ENCODE results near the gene RERE. TPM values are rescaled to one million over a fixed set of nuclear protein-coding genes. Genes with fewer than 3 reads are reported as not detected.

Gene RERE
- total and polyA plus RNA-seq, 5 donors = 72.4 to 175 (median 161) TPM

- no peak overlapping the region for H3K4me3 ChIP-seq (ENCODE audit: low read length)
- no peak overlapping the region for H3K27ac ChIP-seq (ENCODE audit: low read length)
- DNase-seq (peak in 1 of 3 donors; percentile 60), ATAC-seq (no peak)
- H3K9me3 ChIP-seq (ENCODE audit: control insufficient read depth, low read length) = no peaks in the 10 kb centered on the region
- H3K4me1 ChIP-seq (ENCODE audit: control insufficient read depth, insufficient read depth, low read length) = peaks cover 7% of the 10 kb centered on the region
- H3K27me3 ChIP-seq (ENCODE audit: control insufficient read depth, insufficient read depth) = no peaks in the 10 kb centered on the region
- intact Hi-C loops (cut with DNase I) = no loop called here
- WGBS = 91% methylated on average over 24 of the region's 24 CpGs
Observed at GRCh38 chr1:8350914-8351684, 466.3 kb downstream of the RERE start.

GRCh38 chr1:8349961-8350360 lies 467.5 kb downstream of the RERE start:
- Histone ChIP-seq H3K27ac (ENCODE audit: low read length) (no peak overlapping the region), H3K27me3 (ENCODE audit: control insufficient read depth, insufficient read depth) (no peaks in the 10 kb centered on the region), H3K9me3 (ENCODE audit: control insufficient read depth, low read length) (no peaks in the 10 kb centered on the region), H3K4me1 (ENCODE audit: control insufficient read depth, insufficient read depth, low read length) (peaks cover 5% of the 10 kb centered on the region), H3K4me3 (ENCODE audit: low read length) (no peak overlapping the region)
- intact Hi-C loops (cut with DNase I) = no loop called here
- ATAC-seq (peak; percentile 35 to 42), DNase-seq (peak; percentile 76 to 88 (median 86))
- WGBS = 29% methylated on average over 14 of the region's 14 CpGs

GRCh38 chr1:8349473-8349865 lies 468.0 kb downstream of the RERE start:
- peaks cover 5% of the 10 kb centered on the region for H3K4me1 ChIP-seq (ENCODE audit: control insufficient read depth, insufficient read depth, low read length)
- 82% methylated on average over 9 of the region's 9 CpGs for WGBS
- no peak for ATAC-seq
- peak in 1 of 3 donors; percentile 46 for DNase-seq
- no peaks in the 10 kb centered on the region for H3K27me3 ChIP-seq (ENCODE audit: control insufficient read depth, insufficient read depth)
- no peak overlapping the region for H3K27ac ChIP-seq (ENCODE audit: low read length)
- no peaks in the 10 kb centered on the region for H3K9me3 ChIP-seq (ENCODE audit: control insufficient read depth, low read length)
- intact Hi-C loops (cut with DNase I) = no loop called here
- no peak overlapping the region for H3K4me3 ChIP-seq (ENCODE audit: low read length)

- H3K27me3 ChIP-seq (ENCODE audit: control insufficient read depth, insufficient read depth) = no peaks in the 10 kb centered on the region
- DNase-seq = peak; percentile 73 to 90 (median 86)
- H3K27ac ChIP-seq (ENCODE audit: low read length) = no peak overlapping the region
- peaks cover 5% of the 10 kb centered on the region for H3K4me1 ChIP-seq (ENCODE audit: control insufficient read depth, insufficient read depth, low read length)
- WGBS = 28% methylated on average over 21 of the region's 21 CpGs
- no peak overlapping the region for H3K4me3 ChIP-seq (ENCODE audit: low read length)
- intact Hi-C loops (cut with DNase I) = no loop called here
- no peaks in the 10 kb centered on the region for H3K9me3 ChIP-seq (ENCODE audit: control insufficient read depth, low read length)
- ATAC-seq = peak; percentile 38 to 46
Observed at GRCh38 chr1:8348777-8349472, 468.5 kb downstream of the RERE start.

- no peaks in the 10 kb centered on the region for H3K9me3 ChIP-seq (ENCODE audit: control insufficient read depth, low read length)
- 78% methylated on average over 21 of the region's 21 CpGs for WGBS
- intact Hi-C loops (cut with DNase I) = no loop called here
- DNase-seq = peak in 1 of 3 donors; percentile 61
- no peaks in the 10 kb centered on the region for H3K27me3 ChIP-seq (ENCODE audit: control insufficient read depth, insufficient read depth)
- no peak for ATAC-seq
- peaks cover 2% of the 10 kb centered on the region for H3K4me1 ChIP-seq (ENCODE audit: control insufficient read depth, insufficient read depth, low read length)
- H3K27ac ChIP-seq (ENCODE audit: low read length) = no peak overlapping the region
- H3K4me3 ChIP-seq (ENCODE audit: low read length) = no peak overlapping the region
Observed at GRCh38 chr1:8348047-8348776, 469.2 kb downstream of the RERE start.

GRCh38 chr1:8347635-8348034 lies 469.8 kb downstream of the RERE start:
- DNase-seq = peak in 1 of 3 donors; percentile 47
- Histone ChIP-seq H3K4me1 (ENCODE audit: control insufficient read depth, insufficient read depth, low read length) (peaks cover 2% of the 10 kb centered on the region), H3K27ac (ENCODE audit: low read length) (no peak overlapping the region), H3K27me3 (ENCODE audit: control insufficient read depth, insufficient read depth) (no peaks in the 10 kb centered on the region), H3K9me3 (ENCODE audit: control insufficient read depth, low read length) (no peaks in the 10 kb centered on the region), H3K4me3 (ENCODE audit: low read length) (no peak overlapping the region)
- intact Hi-C loops (cut with DNase I) = no loop called here
- no peak for ATAC-seq
- whole genome bisulfite sequencing = 76% methylated on average over 15 of the region's 15 CpGs

- DNase-seq (no peak), ATAC-seq (no peak)
- WGBS = 89% methylated on average over 18 of the region's 18 CpGs
- H3K4me1 ChIP-seq (ENCODE audit: control insufficient read depth, insufficient read depth, low read length) = peaks cover 2% of the 10 kb centered on the region
- no peaks in the 10 kb centered on the region for H3K9me3 ChIP-seq (ENCODE audit: control insufficient read depth, low read length)
- intact Hi-C loops (cut with DNase I) = no loop called here
- no peak overlapping the region for H3K4me3 ChIP-seq (ENCODE audit: low read length)
- H3K27me3 ChIP-seq (ENCODE audit: control insufficient read depth, insufficient read depth) = no peaks in the 10 kb centered on the region
- no peak overlapping the region for H3K27ac ChIP-seq (ENCODE audit: low read length)
Observed at GRCh38 chr1:8345621-8346415, 471.6 kb downstream of the RERE start.

- Histone ChIP-seq H3K27ac (ENCODE audit: low read length) (no peak overlapping the region), H3K9me3 (ENCODE audit: control insufficient read depth, low read length) (no peaks in the 10 kb centered on the region), H3K27me3 (ENCODE audit: control insufficient read depth, insufficient read depth) (no peaks in the 10 kb centered on the region), H3K4me3 (ENCODE audit: low read length) (no peak overlapping the region), H3K4me1 (ENCODE audit: control insufficient read depth, insufficient read depth, low read length) (peaks cover 2% of the 10 kb centered on the region)
- intact Hi-C loops (cut with DNase I) = no loop called here
- DNase-seq = peak in 1 of 3 donors; percentile 42
- 96% methylated on average over 10 of the region's 10 CpGs for WGBS
- no peak for ATAC-seq
Observed at GRCh38 chr1:8344893-8345507, 472.4 kb downstream of the RERE start.

GRCh38 chr1:8343464-8344001 lies 473.9 kb downstream of the RERE start:
- Histone ChIP-seq H3K27ac (ENCODE audit: low read length) (no peak overlapping the region), H3K9me3 (ENCODE audit: control insufficient read depth, low read length) (no peaks in the 10 kb centered on the region), H3K27me3 (ENCODE audit: control insufficient read depth, insufficient read depth) (no peaks in the 10 kb centered on the region), H3K4me1 (ENCODE audit: control insufficient read depth, insufficient read depth, low read length) (no peaks in the 10 kb centered on the region), H3K4me3 (ENCODE audit: low read length) (no peak overlapping the region)
- ATAC-seq (peak; percentile 83 to 90), DNase-seq (peak; percentile 88 to 95 (median 92))
- WGBS = 51% methylated on average over 32 of the region's 32 CpGs
- intact Hi-C loops (cut with DNase I) = no loop called here

- peak; percentile 24 to 46 for ATAC-seq
- H3K4me1 ChIP-seq (ENCODE audit: control insufficient read depth, insufficient read depth, low read length) = no peaks in the 10 kb centered on the region
- H3K4me3 ChIP-seq (ENCODE audit: low read length) = no peak overlapping the region
- no peaks in the 10 kb centered on the region for H3K27me3 ChIP-seq (ENCODE audit: control insufficient read depth, insufficient read depth)
- H3K27ac ChIP-seq (ENCODE audit: low read length) = peak overlapping the region; percentile 0
- no peak for DNase-seq
- WGBS = 71% methylated on average over 11 of the region's 11 CpGs
- intact Hi-C loops (cut with DNase I) = no loop called here
- H3K9me3 ChIP-seq (ENCODE audit: control insufficient read depth, low read length) = no peaks in the 10 kb centered on the region
Observed at GRCh38 chr1:8343044-8343443, 474.4 kb downstream of the RERE start.

All from right cardiac atrium (tissue), 5 donors.